AG04450 (cell line): ENCODE results near the gene NUDT22. TPM values are rescaled to one million over a fixed set of nuclear protein-coding genes. Genes with fewer than 3 reads are reported as not detected.

Experiments used
- CTCF ChIA-PET: fragments of 300-600, 350-600 bp; formaldehyde crosslinking; extraction: SDS; loops from one replicate; lab custom pipeline; 2022; ENCODE audit warnings: antibody characterized with exemption, inconsistent platforms; lab: Charles Lee
- POLR2A ChIA-PET: fragments of 350-600 bp; formaldehyde crosslinking; extraction: SDS; loops from one replicate; lab custom pipeline; 2021; ENCODE audit warnings: antibody characterized with exemption, inconsistent platforms; lab: Yijun Ruan, JAX
- DNase-seq: peaks from one replicate; pipeline ENCODE4 v3.0.0-alpha.2; 2011; ENCODE audit warnings: low read depth, low spot score
- H3K27ac ChIP-seq: one replicate; pipeline ENCODE4 v1.5.1; 2012; ENCODE audit warnings: low read depth, low read length, control low read depth
- H3K27me3 ChIP-seq: one replicate; pipeline ENCODE4 v1.6.0; 2012; ENCODE audit warnings: low read length; ENCODE audit not compliant: control insufficient read depth, insufficient read depth
- H3K4me3 ChIP-seq: 2 replicates; pipeline ENCODE4 v1.5.1; 2011; ENCODE audit warnings: mild to moderate bottlenecking, low read depth, low read length, control low read depth
- H3K9me3 ChIP-seq: 2 replicates; pipeline ENCODE4 v1.5.1; 2012; ENCODE audit warnings: low read length; ENCODE audit not compliant: control insufficient read depth, insufficient read depth
- polyA plus RNA-seq: library from polyadenylated mRNA; depleted of rRNA; stranded (reverse); fragments of >200 nt; gene quantifications from 2 replicates; pipeline ENCODE4 v1.2.3, GENCODE V29; 2011
- TF ChIP-seq, protein P1 (sequence below): IDR thresholded peaks from 2 replicates; pipeline ENCODE4 v1.5.1; 2011; ENCODE audit warnings: low read depth, low read length, control low read depth, inconsistent platforms

Gene NUDT22
- polyA plus RNA-seq, 1 experiment = 18.8 TPM

DNA sequence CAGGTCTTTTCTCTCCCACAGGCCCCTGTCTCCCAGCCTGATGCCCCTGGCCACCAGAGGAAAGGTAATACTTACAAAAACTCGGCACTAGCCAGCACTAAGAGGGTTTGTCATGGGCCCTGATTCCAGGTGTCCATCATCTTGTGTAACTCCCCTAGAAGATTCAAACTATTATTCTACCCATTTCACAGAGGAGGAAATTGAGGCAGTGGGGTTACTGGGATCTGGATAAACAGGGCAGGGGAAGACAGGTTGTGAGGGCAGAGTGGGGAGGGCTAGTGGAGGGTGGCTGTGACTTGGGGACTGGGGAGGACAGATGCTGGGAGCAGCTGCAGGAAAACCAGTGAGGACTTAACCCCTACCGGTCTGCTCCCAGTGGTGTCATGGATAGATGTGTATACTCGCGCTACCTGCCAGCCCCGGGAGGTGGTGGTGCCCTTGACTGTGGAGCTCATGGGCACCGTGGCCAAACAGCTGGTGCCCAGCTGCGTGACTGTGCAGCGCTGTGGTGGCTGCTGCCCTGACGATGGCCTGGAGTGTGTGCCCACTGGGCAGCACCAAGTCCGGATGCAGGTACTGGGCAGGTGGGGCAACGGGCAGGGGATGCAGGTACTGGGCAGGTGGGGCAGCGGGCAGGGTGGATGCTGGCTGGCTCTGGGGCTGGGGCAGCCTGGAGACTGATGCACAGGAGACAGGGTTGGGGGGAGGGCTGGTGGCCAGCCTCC is 9.5 kb downstream of the NUDT22 start:
- POLR2A ChIA-PET = interaction anchor here (0.5 to 0.6 kb wide), 2 partner anchors 20 to 33 kb away, joined by 4 read pairs; no protein-coding TSS in a partner anchor
- Histone ChIP-seq H3K27me3 (no peaks in the 10 kb centered on the region), H3K27ac (no peak overlapping the region), H3K4me3 (peak overlapping the region; percentile 66), H3K9me3 (no peaks in the 10 kb centered on the region)
- TF ChIP-seq, protein P1, sequence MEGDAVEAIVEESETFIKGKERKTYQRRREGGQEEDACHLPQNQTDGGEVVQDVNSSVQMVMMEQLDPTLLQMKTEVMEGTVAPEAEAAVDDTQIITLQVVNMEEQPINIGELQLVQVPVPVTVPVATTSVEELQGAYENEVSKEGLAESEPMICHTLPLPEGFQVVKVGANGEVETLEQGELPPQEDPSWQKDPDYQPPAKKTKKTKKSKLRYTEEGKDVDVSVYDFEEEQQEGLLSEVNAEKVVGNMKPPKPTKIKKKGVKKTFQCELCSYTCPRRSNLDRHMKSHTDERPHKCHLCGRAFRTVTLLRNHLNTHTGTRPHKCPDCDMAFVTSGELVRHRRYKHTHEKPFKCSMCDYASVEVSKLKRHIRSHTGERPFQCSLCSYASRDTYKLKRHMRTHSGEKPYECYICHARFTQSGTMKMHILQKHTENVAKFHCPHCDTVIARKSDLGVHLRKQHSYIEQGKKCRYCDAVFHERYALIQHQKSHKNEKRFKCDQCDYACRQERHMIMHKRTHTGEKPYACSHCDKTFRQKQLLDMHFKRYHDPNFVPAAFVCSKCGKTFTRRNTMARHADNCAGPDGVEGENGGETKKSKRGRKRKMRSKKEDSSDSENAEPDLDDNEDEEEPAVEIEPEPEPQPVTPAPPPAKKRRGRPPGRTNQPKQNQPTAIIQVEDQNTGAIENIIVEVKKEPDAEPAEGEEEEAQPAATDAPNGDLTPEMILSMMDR = no peak
- CTCF ChIA-PET = no interaction called here
- no peak for DNase-seq

DNA sequence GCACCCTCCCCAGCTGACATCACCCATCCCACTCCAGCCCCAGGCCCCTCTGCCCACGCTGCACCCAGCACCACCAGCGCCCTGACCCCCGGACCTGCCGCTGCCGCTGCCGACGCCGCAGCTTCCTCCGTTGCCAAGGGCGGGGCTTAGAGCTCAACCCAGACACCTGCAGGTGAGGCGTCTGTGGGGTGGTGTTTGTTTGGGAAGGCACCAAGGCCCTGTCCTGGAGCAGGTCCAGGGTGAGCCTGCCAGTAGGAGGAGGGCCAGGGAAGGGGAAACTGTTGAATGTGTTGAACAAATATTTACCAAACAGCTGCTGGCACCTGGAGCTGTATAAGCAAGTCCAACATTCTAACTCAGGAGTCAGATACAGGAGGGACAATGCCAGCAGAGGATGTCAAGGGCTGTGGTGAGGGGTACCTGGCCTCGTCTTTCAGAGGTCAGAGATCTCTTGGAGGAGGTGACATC is 11.4 kb downstream of the NUDT22 start:
- Histone ChIP-seq H3K27me3 (no peaks in the 10 kb centered on the region), H3K4me3 (no peak overlapping the region), H3K27ac (no peak overlapping the region), H3K9me3 (peaks cover 4% of the 10 kb centered on the region; the same call in 1 of the 2 replicates)
- ChIA-PET CTCF (no interaction called here), POLR2A (no interaction called here)
- TF ChIP-seq, protein P1 = no peak
- no peak for DNase-seq

DNA sequence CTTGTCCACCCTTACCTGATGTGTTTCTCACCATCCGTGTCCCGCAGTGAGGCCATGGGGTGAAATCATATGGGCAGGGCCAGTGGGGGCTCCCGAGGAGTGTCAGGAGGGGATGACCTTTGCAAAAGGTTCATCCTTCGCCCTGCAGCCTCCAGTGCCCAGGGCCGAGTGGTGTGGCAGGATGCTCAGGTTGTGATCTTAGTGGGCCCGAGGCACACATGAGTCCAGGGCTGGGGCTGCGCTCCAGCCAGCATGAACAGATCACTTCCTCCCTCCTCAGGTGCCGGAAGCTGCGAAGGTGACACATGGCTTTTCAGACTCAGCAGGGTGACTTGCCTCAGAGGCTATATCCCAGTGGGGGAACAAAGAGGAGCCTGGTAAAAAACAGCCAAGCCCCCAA is 12.0 kb downstream of the NUDT22 start:
- DNase-seq = no peak
- Histone ChIP-seq H3K4me3 (no peak overlapping the region), H3K9me3 (peaks cover 4% of the 10 kb centered on the region; the same call in 1 of the 2 replicates), H3K27me3 (no peaks in the 10 kb centered on the region), H3K27ac (no peak overlapping the region)
- CTCF ChIA-PET = no interaction called here
- POLR2A ChIA-PET = interaction anchor here (0.6 kb wide), 1 partner anchor 243 kb away, joined by 3 read pairs; no protein-coding TSS in a partner anchor
- TF ChIP-seq, protein P1 = no peak

DNA sequence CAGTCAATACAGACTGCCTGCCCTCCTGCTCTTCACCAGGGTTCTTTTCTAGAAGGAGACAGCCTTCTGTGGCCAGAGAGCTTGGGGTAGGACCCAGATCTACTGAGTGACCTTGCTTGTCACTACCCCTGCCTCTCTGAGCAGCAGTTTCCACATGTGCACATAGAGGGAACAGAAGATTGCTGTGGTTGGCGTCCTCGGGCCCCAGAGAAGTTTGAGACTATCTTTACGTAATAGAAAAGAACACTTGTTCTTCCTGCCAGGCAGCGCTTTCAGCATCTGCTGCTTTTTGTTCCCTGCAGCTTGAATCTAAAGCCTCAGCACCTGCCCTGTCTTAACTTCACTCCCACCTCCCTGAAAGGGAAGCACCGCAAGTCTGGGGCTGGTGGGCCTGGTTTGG is 12.9 kb downstream of the NUDT22 start:
- ChIA-PET CTCF (interaction anchor here (1.4 kb wide), 1 partner anchor 66 kb away, joined by 3 read pairs; no protein-coding TSS in a partner anchor), POLR2A (no interaction called here)
- peaks cover 4% of the 10 kb centered on the region; the same call in 1 of the 2 replicates for H3K9me3 ChIP-seq
- DNase-seq = no peak
- no peaks in the 10 kb centered on the region for H3K27me3 ChIP-seq
- H3K27ac ChIP-seq = no peak overlapping the region
- TF ChIP-seq, protein P1 = no peak
- no peak overlapping the region for H3K4me3 ChIP-seq

DNA sequence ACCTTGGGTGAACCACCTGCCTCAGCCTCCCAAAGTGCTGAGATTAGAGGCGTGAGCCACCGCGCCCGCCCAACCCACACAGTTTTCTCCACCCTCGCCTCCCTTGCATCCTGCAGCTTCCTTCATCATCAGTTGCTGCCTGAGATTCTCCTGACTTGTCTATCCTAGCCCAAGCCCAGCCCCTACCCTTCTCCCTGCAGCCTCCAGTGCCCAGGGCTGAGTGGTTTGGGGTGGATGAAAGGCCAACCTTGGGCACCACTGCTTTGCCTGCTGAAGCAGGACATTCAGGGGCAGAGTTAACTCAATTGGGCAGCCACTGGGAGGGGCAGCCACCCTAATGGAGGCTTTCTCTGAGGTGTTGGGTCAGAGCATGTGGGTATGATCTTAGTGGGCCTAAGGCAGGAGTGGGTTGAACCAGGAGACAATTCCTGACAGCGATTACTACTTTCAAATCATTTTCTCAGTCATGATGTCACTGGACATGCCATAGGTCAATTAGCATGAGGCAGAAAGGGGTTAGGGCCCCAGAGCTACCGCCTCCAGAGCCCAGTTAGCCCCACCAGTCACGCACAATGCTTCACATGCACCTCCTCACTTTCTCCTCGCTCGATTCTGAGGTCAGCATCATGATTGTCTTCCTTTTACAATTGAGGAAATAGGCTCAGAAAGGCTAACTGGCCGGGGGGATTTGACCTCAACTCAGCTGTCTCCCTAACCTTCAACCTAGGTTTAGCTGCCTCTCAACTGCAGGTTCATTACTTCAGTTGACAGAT is 13.8 kb downstream of the NUDT22 start:
- TF ChIP-seq, protein P1 = no peak
- Histone ChIP-seq H3K9me3 (peaks cover 4% of the 10 kb centered on the region; the same call in 1 of the 2 replicates), H3K27ac (peak overlapping the region; percentile 94), H3K4me3 (peak overlapping the region; percentile 77), H3K27me3 (no peaks in the 10 kb centered on the region)
- POLR2A ChIA-PET = no interaction called here
- no peak for DNase-seq
- CTCF ChIA-PET = interaction anchor here (1.2 to 1.4 kb wide), 2 partner anchors 11 to 65 kb away, joined by 3 read pairs; partner anchors contain the start of gene PLCB3
